MG63 (cell line): ENCODE results near the gene CSRP3. TPM values are rescaled to one million over a fixed set of nuclear protein-coding genes. Genes with fewer than 3 reads are reported as not detected.
"Not testable (repeated sequence)": the region's sequence is repeated elsewhere in the genome, so short reads cannot be mapped to it uniquely, and the experiment has no call there.

Experiments
- DNase-seq: peaks from one replicate; pipeline ENCODE4 v3.0.0-alpha.2; 2020
- H3K27me3 ChIP-seq: fragments of 250-450 bp; sonication (Bioruptor Pico); 2 replicates; pipeline ENCODE4 v1.5.1; 2020; ENCODE audit warnings: mild to moderate bottlenecking, moderate library complexity
- H3K36me3 ChIP-seq: fragments of 250-450 bp; sonication (Bioruptor Pico); 2 replicates; pipeline ENCODE4 v1.5.1; 2020; ENCODE audit warnings: mild to moderate bottlenecking, moderate library complexity
- H3K4me3 ChIP-seq: fragments of 250-450 bp; sonication (Bioruptor Pico); 2 replicates; pipeline ENCODE4 v1.5.1; 2020; ENCODE audit warnings: mild to moderate bottlenecking, moderate library complexity
- H3K9me3 ChIP-seq: fragments of 250-450 bp; sonication (Bioruptor Pico); 2 replicates; pipeline ENCODE4 v1.5.1; 2020; ENCODE audit warnings: mild to moderate bottlenecking, moderate library complexity
- total RNA-seq: library from RNA; depleted of rRNA; stranded (reverse); fragments of >200 nt; shearing (Covaris generic); gene quantifications from 2 replicates; pipeline ENCODE4 v1.2.3, GENCODE V29; 2014; ENCODE audit warnings: low replicate concordance; rRNA removed

CSRP3 gene
- total RNA-seq, 1 experiment from 2014 or later = not detected

DNA sequence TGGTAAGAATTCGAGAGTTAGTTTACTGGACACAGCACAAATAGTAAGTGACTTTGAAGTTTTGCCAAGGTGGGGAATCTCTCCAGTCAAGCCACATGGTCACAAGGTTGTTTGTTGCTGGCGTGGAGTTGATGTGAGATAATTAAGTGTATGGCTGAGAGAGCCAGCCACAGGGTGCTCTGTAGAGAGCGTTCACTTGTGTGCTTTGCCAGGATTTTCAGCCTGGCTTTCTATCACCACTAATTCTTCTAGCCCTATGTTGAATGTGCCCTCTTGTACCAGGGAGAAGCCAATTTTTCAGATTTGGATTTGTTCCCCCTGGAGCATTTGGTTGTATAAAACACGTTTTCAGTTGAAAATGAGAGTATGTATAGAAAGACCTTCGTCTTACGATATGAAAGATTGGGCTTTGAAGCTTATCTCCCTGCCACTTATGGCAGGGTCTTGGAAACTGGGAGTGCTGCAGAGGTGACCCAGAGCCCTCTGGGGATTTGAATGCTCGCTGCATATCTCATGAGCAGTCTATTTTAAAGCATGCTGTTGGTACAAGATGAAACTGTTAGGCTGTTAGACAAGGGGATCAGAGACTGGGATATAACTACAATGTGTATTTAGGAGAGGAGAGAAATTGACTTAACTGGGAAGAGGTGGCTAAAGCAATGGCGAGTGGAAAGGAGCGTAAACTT is 28.6 kb downstream of the CSRP3 start:
- Histone ChIP-seq H3K27me3 (no peaks in the 10 kb centered on the region), H3K4me3 (no peak overlapping the region), H3K9me3 (no peaks in the 10 kb centered on the region), H3K36me3 (no peaks in the 10 kb centered on the region)
- no peak for DNase-seq

DNA sequence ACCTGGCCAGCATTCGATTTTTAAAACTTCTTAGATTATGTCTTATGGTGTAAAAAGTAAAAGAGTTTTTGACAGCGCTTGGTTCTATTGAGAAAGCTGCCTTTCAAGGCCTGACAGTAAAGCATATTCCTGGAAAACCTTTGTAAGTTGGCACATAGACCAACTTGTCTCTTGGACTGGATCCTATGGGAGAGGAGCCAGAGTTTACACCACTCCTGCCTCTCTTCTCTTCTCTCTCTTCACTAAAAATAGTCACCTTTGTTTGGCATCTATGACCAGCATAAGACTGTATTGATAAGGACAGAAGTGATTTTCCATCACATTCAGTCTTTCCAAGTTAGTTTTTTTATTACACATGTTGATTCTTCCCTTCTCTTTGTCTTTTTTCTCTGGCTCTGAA is 33.7 kb downstream of the CSRP3 start:
- no peak for DNase-seq
- H3K27me3 ChIP-seq = no peaks in the 10 kb centered on the region
- H3K36me3 ChIP-seq = 0 out of 2 replicates have a peak, but pooled peaks cover 2% of the 10 kb centered on the region
- no peaks in the 10 kb centered on the region for H3K9me3 ChIP-seq
- H3K4me3 ChIP-seq = no peak overlapping the region

DNA sequence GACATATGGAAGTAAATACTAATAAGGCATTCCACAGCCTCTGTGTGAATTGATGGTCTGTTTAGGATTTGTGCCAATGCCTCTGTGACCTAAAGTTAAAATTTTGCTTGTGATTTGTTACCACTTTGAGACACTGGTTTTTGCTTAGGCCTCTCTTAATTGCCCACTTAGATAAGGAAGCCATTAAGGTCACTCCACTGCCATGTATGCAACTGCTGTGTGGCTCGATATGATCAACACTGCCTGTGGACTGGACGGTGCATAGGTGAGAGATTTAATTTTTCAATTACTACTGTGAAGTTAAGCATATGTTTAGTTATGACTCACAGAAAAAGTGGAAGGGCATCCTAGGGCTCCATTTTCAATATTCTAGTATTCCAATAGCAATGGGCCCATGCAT is 36.9 kb downstream of the CSRP3 start:
- H3K27me3 ChIP-seq = no peaks in the 10 kb centered on the region
- 0 out of 2 replicates have a peak, but pooled peaks cover 2% of the 10 kb centered on the region for H3K36me3 ChIP-seq
- H3K4me3 ChIP-seq = no peak overlapping the region
- no peak for DNase-seq
- no peaks in the 10 kb centered on the region for H3K9me3 ChIP-seq

DNA sequence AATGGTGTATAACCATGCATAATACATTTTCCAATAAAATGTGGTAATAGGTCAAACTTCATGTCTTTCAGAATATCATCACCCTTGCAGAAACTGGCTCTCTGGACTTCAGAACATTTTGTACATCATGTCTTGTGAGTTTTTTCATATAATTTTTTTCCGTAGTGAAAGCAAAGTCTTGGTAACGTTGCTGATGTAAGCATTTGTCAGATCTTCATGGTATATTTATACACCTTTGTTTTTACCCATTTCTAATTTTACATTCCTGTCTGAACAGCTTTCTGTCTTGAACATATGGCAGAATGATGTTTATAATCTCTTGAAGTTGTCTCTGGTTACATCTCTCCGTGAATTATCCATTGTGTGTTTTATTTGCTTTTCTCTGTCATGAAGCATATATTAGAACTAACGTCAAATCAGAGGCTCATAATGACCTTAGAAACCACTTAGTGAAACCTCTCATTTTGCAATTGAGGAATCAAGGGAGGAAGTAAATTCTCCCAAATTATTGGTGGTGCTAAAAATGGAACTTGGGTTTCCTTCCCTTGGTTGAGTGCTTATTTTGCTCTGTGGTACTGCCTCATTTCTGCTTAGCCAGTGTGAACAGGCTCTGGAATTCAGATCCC is 37.4 kb downstream of the CSRP3 start:
- DNase-seq = no peak
- H3K4me3 ChIP-seq = no peak overlapping the region
- 0 out of 2 replicates have a peak, but pooled peaks cover 2% of the 10 kb centered on the region for H3K36me3 ChIP-seq
- H3K27me3 ChIP-seq = no peaks in the 10 kb centered on the region
- no peaks in the 10 kb centered on the region for H3K9me3 ChIP-seq

DNA sequence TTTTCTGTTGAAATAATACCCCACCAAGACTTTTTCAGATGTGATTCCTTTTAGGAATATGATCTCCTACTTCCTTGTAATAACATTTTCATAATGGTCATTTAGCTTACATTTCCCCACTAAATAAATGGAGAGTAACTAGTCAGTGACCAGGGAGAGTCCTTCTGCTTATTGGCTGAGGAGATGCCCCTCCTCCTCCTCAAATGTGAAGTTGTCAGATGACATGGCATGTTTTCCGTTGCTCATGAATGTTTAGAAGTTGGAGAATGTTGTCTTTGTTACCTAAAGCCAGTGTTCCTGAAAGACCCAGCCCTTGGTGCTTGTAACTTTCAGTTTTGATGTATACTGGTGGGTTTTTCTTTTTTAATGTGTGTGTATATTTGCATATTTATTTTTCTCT is 38.2 kb downstream of the CSRP3 start:
- no peak for DNase-seq
- Histone ChIP-seq H3K9me3 (no peaks in the 10 kb centered on the region), H3K27me3 (no peaks in the 10 kb centered on the region), H3K4me3 (no peak overlapping the region), H3K36me3 (peaks cover 4% of the 10 kb centered on the region; the same call in 1 of the 2 replicates)

DNA sequence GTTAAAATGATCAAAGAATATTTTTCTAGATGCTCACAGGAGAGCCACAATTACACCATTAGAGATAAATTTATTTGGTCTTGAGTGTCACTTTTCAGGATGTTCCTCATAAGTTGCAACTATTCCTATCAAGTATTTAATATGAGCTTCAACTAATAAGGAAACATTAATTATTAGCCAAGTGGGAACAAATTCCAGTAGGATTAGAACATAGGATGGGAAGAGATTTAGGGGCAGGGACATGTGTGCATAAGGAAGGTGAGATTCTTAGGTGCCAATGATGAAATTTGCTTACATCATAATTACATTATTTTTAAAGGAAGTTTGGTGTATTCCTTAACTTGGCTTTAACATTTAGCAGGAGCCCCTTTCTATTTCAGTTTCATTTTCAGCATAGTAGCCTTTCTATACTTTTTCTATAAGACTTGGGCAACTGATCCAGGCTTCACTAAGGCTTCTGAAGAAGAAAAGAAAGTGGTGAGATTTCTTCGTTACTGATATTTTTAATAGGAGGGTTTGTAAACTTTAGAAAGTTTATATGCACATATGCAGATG is 38.8 kb downstream of the CSRP3 start:
- DNase-seq = no peak
- Histone ChIP-seq H3K4me3 (no peak overlapping the region), H3K27me3 (no peaks in the 10 kb centered on the region), H3K9me3 (no peaks in the 10 kb centered on the region), H3K36me3 (peaks cover 4% of the 10 kb centered on the region; the same call in 1 of the 2 replicates)

DNA sequence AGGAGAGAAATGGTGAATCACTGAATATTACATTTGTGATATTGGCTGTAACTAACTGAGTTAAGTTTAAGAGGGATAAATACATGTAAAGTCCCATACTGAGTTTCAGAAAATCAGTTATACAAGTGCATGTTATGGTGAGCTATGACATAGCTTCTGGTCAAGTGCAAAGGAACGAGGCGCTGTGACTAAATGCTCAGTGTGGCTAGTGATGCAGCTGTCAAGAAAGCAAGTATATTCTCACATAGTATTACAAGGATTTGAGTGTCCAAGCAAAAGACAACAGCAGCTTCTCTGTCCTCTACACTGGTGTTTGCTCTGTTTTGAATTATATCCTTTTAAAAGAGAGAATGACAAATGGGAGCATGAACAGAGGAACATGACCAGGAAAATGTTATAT is 40.1 kb downstream of the CSRP3 start:
- no peaks in the 10 kb centered on the region for H3K9me3 ChIP-seq
- no peak for DNase-seq
- H3K27me3 ChIP-seq = no peaks in the 10 kb centered on the region
- H3K4me3 ChIP-seq = no peak overlapping the region
- peaks cover 4% of the 10 kb centered on the region; the same call in 1 of the 2 replicates for H3K36me3 ChIP-seq

DNA sequence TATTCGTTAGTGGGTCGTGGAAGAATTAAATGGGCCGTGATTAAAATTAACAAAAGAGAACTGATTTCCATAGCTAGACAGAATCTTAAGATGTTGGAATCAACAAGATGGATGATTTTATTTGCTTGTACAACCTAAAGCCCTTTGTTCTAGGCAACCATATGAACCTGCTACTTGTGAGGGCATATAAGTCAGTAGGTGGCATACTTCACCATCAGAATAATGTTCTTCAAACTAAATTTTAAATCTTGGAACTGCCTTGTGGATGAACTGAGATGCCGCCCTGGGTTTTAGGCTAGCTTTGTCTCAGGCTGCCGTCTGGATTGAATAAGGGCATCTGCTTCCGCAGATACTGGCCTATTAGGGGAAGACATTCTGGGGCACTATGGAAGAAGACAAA is 40.9 kb downstream of the CSRP3 start:
- DNase-seq = no peak
- Histone ChIP-seq H3K4me3 (no peak overlapping the region), H3K27me3 (no peaks in the 10 kb centered on the region), H3K9me3 (no peaks in the 10 kb centered on the region), H3K36me3 (peaks cover 4% of the 10 kb centered on the region; the same call in 1 of the 2 replicates)

DNA sequence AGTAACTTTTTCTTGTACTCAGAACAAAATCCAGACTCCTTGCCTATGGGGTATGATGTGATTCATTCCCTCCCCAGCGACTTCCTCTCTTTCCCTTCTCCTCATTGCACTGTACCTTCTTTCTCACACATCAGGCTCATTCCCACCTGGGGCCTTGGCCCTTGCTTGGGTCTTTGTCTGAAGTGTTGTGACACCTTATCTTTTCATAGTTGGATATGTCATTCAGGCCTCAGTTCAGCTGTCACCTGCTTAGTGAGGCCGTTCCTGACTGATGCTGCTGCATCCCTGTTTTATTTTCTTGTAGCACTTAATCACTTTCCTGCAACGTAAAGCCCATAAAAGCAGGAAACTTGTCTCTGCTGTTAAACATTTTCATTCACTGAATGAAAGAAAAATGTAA is 44.9 kb downstream of the CSRP3 start:
- H3K4me3 ChIP-seq = no peak overlapping the region
- DNase-seq = no peak
- H3K36me3 ChIP-seq = peaks cover 2% of the 10 kb centered on the region; the same call in 1 of the 2 replicates
- H3K9me3 ChIP-seq = no peaks in the 10 kb centered on the region
- no peaks in the 10 kb centered on the region for H3K27me3 ChIP-seq

DNA sequence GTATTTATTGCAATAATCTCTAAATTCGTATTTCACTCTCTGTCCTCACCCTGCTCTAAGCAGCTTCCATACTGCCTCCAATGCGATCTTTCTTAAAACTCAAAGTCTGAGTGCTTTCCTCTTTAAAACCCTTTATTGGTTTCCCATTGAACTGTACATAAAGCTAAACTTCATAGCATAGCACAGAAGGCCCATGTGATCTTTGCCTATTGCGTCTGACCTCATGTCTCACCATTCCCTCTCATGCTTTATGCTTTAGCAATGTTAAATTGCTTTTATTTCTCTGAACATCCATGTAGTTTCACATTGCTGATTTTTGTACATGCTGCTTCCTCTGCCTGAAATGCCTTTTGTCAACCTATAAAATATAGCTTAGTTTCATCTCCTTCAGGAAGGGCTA is 56.5 kb downstream of the CSRP3 start:
- Histone ChIP-seq H3K4me3 (no peak overlapping the region), H3K9me3 (no peaks in the 10 kb centered on the region), H3K36me3 (no peaks in the 10 kb centered on the region), H3K27me3 (no peaks in the 10 kb centered on the region)
- DNase-seq = no peak

DNA sequence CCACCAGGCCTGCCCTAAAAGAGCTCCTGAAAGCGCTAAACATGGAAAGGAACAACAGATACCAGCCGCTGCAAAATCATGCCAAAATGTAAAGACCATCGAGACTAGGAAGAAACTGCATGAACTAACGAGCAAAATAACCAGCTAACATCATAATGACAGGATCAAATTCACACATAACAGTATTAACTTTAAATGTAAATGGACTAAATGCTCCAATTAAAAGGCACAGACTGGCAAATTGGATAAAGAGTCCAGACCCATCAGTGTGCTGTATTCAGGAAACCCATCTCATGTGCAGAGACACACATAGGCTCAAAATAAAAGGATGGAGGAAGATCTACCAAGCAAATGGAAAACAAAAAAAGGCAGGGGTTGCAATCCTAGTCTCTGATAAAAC is 64.9 kb downstream of the CSRP3 start:
- not testable (repeated sequence) for DNase-seq, H3K4me3 ChIP-seq, H3K36me3 ChIP-seq, H3K9me3 ChIP-seq, H3K27me3 ChIP-seq

DNA sequence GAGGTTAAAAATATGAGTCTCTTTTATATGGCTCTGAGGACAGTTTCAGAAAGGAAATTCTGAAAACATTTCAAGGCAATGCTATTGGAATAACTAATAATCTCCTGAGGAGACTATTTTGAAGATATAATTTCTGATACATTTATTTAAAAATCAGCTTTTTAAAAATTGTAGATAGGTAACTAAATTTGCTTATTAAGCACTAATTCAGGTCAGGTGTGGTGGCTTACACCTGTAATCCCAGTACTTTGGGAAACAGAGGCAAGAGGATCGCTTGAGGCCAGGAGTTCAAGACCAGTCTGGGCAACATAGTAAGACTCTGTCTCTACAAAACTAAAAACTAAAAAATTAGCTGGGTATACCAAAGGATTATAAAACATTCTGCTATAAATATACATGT is 67.8 kb downstream of the CSRP3 start:
- no peak for DNase-seq
- H3K36me3 ChIP-seq = no peaks in the 10 kb centered on the region

More for the DNA sequence above, 67.8 kb downstream of the CSRP3 start:
- H3K4me3 ChIP-seq = no peak overlapping the region
- no peaks in the 10 kb centered on the region for H3K27me3 ChIP-seq
- no peaks in the 10 kb centered on the region for H3K9me3 ChIP-seq

Other genes starting within 250 kb of the CSRP3 start
- gene MRGPRX2, start 141.3 kb downstream of the CSRP3 start, total RNA-seq = not detected in 2 replicates
- gene ZDHHC13, start 84.8 kb downstream of the CSRP3 start, total RNA-seq = 6.4 and 14.7 TPM in 2 replicates
- gene E2F8, start 39.0 kb upstream of the CSRP3 start, total RNA-seq = 1.9 TPM in 2 replicates